ENCODE data around the gene IGF2R. TPM values are rescaled to one million over a fixed set of nuclear protein-coding genes. Genes with fewer than 3 reads are reported as not detected.

IGF2R gene
- polyA plus RNA-seq, 3 donors: 13.8 to 30.6 (median 14.2) TPM

- WGBS, 3 donors: 64 to 89% (median 85%) methylated on average over 9 of the region's 9 CpGs
- no peak overlapping the region for H3K27ac ChIP-seq (ENCODE audit: low read depth, low read length)
Measured at GRCh38 chr6:159972506-159973268, 3.8 kb downstream of the IGF2R start.

- 44 to 67% (median 50%) methylated on average over 2 of the region's 2 CpGs for WGBS, 3 donors
- no peak overlapping the region for H3K27ac ChIP-seq (ENCODE audit: low read depth, low read length)
Measured at GRCh38 chr6:159973406-159973805, 4.5 kb downstream of the IGF2R start.

GRCh38 chr6:159973951-159974350, 5.1 kb downstream of the IGF2R start:
- WGBS, 3 donors: 90 to 96% (median 91%) methylated on average over 2 of the region's 2 CpGs
- H3K27ac ChIP-seq (ENCODE audit: low read depth, low read length): no peak overlapping the region

GRCh38 chr6:159974932-159975331, 6.0 kb downstream of the IGF2R start:
- no peak overlapping the region for H3K27ac ChIP-seq (ENCODE audit: low read depth, low read length)
- 91 to 94% (median 93%) methylated on average over 7 of the region's 7 CpGs for whole genome bisulfite sequencing, 3 donors

GRCh38 chr6:159976686-159977254, 7.9 kb downstream of the IGF2R start:
- H3K27ac ChIP-seq (ENCODE audit: low read depth, low read length): no peak overlapping the region
- WGBS, 3 donors: 62 to 84% (median 80%) methylated on average over 7 of the region's 7 CpGs

GRCh38 chr6:159977255-159977903, 8.5 kb downstream of the IGF2R start:
- 38 to 51% (median 48%) methylated on average over 14 of the region's 14 CpGs for WGBS, 3 donors
- H3K27ac ChIP-seq (ENCODE audit: low read depth, low read length): no peak overlapping the region

- no peak overlapping the region for H3K27ac ChIP-seq (ENCODE audit: low read depth, low read length)
- 59 to 81% (median 70%) methylated on average over 8 of the region's 8 CpGs for WGBS, 3 donors
Measured at GRCh38 chr6:159977904-159978268, 9.0 kb downstream of the IGF2R start.

- no peak overlapping the region for H3K27ac ChIP-seq (ENCODE audit: low read depth, low read length)
- 39 to 55% (median 51%) methylated on average over 13 of the region's 13 CpGs for WGBS, 3 donors
Measured at GRCh38 chr6:159978291-159979135, 9.6 kb downstream of the IGF2R start.

GRCh38 chr6:159979136-159979874, 10.4 kb downstream of the IGF2R start:
- WGBS, 3 donors: 67 to 77% (median 73%) methylated on average over 11 of the region's 11 CpGs
- H3K27ac ChIP-seq (ENCODE audit: low read depth, low read length): no peak overlapping the region

- WGBS, 3 donors: 86 to 94% (median 94%) methylated on average over 5 of the region's 5 CpGs
- H3K27ac ChIP-seq (ENCODE audit: low read depth, low read length): no peak overlapping the region
Measured at GRCh38 chr6:159980474-159980873, 11.6 kb downstream of the IGF2R start.

- WGBS, 3 donors: 84 to 87% (median 85%) methylated on average over 6 of the region's 6 CpGs
- no peak overlapping the region for H3K27ac ChIP-seq (ENCODE audit: low read depth, low read length)
Measured at GRCh38 chr6:159981071-159981402, 12.2 kb downstream of the IGF2R start.

- WGBS, 3 donors: 19 to 26% (median 24%) methylated on average over 16 of the region's 16 CpGs
- peak overlapping the region; percentile 24 for H3K27ac ChIP-seq (ENCODE audit: low read depth, low read length)
Measured at GRCh38 chr6:159981403-159982245, 12.7 kb downstream of the IGF2R start.

- no peak overlapping the region for H3K27ac ChIP-seq (ENCODE audit: low read depth, low read length)
- 33 to 55% (median 45%) methylated on average over 6 of the region's 6 CpGs for WGBS, 3 donors
Measured at GRCh38 chr6:159982731-159983506, 14.0 kb downstream of the IGF2R start.

- H3K27ac ChIP-seq (ENCODE audit: low read depth, low read length): no peak overlapping the region
- 18 to 29% (median 26%) methylated on average over 2 of the region's 2 CpGs for WGBS, 3 donors
Measured at GRCh38 chr6:159983641-159984080, 14.8 kb downstream of the IGF2R start.

- WGBS, 3 donors: 79 to 88% (median 87%) methylated on average over 11 of the region's 11 CpGs
- H3K27ac ChIP-seq (ENCODE audit: low read depth, low read length): no peak overlapping the region
Measured at GRCh38 chr6:159984268-159984786, 15.4 kb downstream of the IGF2R start.

GRCh38 chr6:159985296-159985945, 16.5 kb downstream of the IGF2R start:
- no peak overlapping the region for H3K27ac ChIP-seq (ENCODE audit: low read depth, low read length)
- WGBS, 3 donors: 57 to 79% (median 60%) methylated on average over 11 of the region's 11 CpGs
